HL-60 (cell line): Measurements from ENCODE around the gene TLR9.

Experiments used
- DNase-seq, 2 experiments: peaks; one replicate each; pipeline ENCODE4 v3.0.0-alpha.2; 2010 to 2020; ENCODE audit warnings: low read depth in 1 of 2, low spot score in 1 of 2
- H3K27ac ChIP-seq: fragments of 250-450 bp; sonication (Bioruptor Pico); replicated peaks from 2 replicates; pipeline ENCODE4 v1.5.1; 2020; ENCODE audit warnings: mild to moderate bottlenecking, moderate library complexity
- H3K27me3 ChIP-seq: fragments of 250-450 bp; sonication (Bioruptor Pico); 2 replicates; pipeline ENCODE4 v1.5.1; 2021; ENCODE audit warnings: mild to moderate bottlenecking, moderate library complexity; ENCODE audit not compliant: insufficient read depth, poor library complexity, severe bottlenecking
- H3K4me3 ChIP-seq: replicated peaks from 2 replicates; pipeline ENCODE4 v1.5.1; 2011; ENCODE audit warnings: mild to moderate bottlenecking, control low read depth, low read length; ENCODE audit not compliant: insufficient read depth
- CTCF ChIP-seq: IDR thresholded peaks from one replicate; pipeline ENCODE4 v1.5.1; 2011; ENCODE audit warnings: low read length, control low read depth, inconsistent platforms; ENCODE audit not compliant: insufficient read depth
- GABPA ChIP-seq: IDR thresholded peaks from 2 replicates; pipeline ENCODE4 v1.6.1; 2012; ENCODE audit warnings: low read depth
- POLR2AphosphoS5 ChIP-seq: IDR thresholded peaks from 2 replicates; pipeline ENCODE4 v1.6.1; 2012; ENCODE audit warnings: low read depth
- REST ChIP-seq: IDR thresholded peaks from 2 replicates; pipeline ENCODE4 v1.6.1; 2012; ENCODE audit warnings: low read depth; ENCODE audit not compliant: insufficient replicate concordance
- SPI1 ChIP-seq: IDR thresholded peaks from 2 replicates; pipeline ENCODE4 v1.6.1; 2012; ENCODE audit warnings: low read depth, mild to moderate bottlenecking, borderline replicate concordance

TLR9 gene

DNA sequence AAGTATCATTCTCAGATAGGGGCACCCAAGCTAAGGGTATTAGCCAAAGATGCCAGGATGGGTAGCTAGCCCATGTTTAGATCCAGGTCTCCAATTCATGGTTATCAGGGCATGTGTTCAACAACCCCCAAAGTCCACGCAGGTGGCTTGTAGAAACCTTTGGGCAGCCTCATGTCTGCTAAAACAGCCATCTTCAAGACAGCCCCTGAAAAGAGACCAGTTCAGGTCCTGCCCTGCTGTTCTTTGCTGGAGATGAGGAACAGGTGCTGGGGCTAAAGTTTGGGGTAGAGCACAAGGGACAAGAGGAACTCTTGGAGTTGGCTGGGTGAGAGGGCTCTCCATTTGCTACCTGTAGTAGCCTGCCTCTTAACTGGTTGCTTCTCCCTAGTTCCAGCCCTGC, 24.7 kb upstream of the TLR9 start:
- no peak overlapping the region for H3K4me3 ChIP-seq
- TF ChIP-seq GABPA = no peak
- TF ChIP-seq REST = no peak
- no peak for TF ChIP-seq SPI1
- TF ChIP-seq CTCF = no peak
- TF ChIP-seq POLR2AphosphoS5 = no peak
- no peak overlapping the region for H3K27ac ChIP-seq
- no peaks in the 10 kb centered on the region for H3K27me3 ChIP-seq
- no peak for DNase-seq

GRCh38 chr3:52249683-52250082, 24.2 kb upstream of the TLR9 start:
- Histone ChIP-seq H3K4me3 (no peak overlapping the region), H3K27ac (no peak overlapping the region), H3K27me3 (no peaks in the 10 kb centered on the region)
- DNase-seq = no peak
- TF ChIP-seq SPI1 = no peak
- no peak for TF ChIP-seq POLR2AphosphoS5
- TF ChIP-seq REST = no peak
- TF ChIP-seq GABPA = no peak
- TF ChIP-seq CTCF = no peak

DNA sequence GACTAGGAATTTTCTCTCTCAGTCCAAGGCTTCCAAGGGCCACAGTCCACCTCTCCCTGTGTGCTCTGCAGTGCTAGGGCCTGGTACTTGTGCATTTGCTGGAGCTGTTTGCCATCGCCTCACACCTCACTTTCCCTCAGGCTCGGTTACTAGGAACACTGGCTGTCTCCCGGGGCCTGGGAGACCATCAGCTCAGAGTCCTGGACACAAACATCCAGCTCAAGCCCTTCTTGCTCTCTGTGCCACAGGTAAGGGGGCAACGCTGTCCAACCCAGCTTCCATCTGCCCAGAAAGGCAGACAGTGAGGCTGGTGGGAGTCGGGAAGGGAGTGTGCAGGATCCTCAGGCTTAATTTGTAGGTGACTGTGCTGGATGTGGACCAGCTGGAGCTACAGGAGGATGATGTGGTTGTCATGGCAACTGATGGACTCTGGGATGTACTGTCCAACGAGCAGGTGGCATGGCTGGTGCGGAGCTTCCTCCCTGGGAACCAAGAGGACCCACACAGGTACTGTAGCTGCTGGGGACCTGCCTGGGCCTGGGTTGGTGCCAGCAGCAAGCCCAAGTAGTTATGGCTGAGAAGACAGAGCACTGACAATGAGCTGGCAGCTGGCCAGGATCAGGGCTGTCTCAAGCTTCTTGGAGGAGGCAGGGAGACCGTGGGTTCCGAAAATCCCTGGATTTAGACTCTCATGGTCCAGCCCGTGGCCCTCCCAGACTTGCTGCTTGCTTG, 23.5 kb upstream of the TLR9 start:
- H3K27me3 ChIP-seq = no peaks in the 10 kb centered on the region
- DNase-seq = no peak
- TF ChIP-seq REST (no peak), CTCF (no peak), SPI1 (no peak), GABPA (no peak), POLR2AphosphoS5 (no peak; the same call in 1 of the 2 replicates)
- H3K27ac ChIP-seq = no peak overlapping the region
- no peak overlapping the region for H3K4me3 ChIP-seq
